Stimulated activated CD8-positive, alpha-beta memory T cell treated with anti-CD3 and anti-CD28 coated beads, Interleukin-15, amount 100 ng/mL, for 24 hours (primary cell): Measurements from ENCODE around the gene ADGRG6.
A peak's percentile ranks its signal among the peaks of the same experiment; 100 is the strongest.
"Not testable (repeated sequence)": the region's sequence is repeated elsewhere in the genome, so short reads cannot be mapped to it uniquely, and the experiment has no call there.

Experiments used
- DNase-seq: peaks from one replicate; pipeline ENCODE4 v3.0.0-alpha.2; 2020; ENCODE audit warnings: low read depth

The ADGRG6 gene

GRCh38 chr6:142301651-142302391 is at the start of gene ADGRG6:
ADGRG6 (plus strand) TSS chr6:142302007; CDS start chr6:142302330, 323 bp downstream.
- peak; percentile 5 for DNase-seq

- DNase-seq = no peak
These were observed 47.3 kb upstream of the ADGRG6 start for GRCh38 chr6:142254513-142254912.

- no peak for DNase-seq
These were observed 46.0 kb upstream of the ADGRG6 start for GRCh38 chr6:142255785-142256184.

GRCh38 chr6:142258305-142258704 is 43.5 kb upstream of the ADGRG6 start:
- no peak for DNase-seq

- DNase-seq = no peak
These were observed 43.0 kb upstream of the ADGRG6 start for GRCh38 chr6:142258757-142259156.

GRCh38 chr6:142260748-142261147 is 41.1 kb upstream of the ADGRG6 start:
- no peak for DNase-seq

- DNase-seq = no peak
These were observed 39.6 kb upstream of the ADGRG6 start for GRCh38 chr6:142262231-142262630.

GRCh38 chr6:142265476-142265875 is 36.3 kb upstream of the ADGRG6 start:
- DNase-seq = no peak

- no peak for DNase-seq
These were observed 35.7 kb upstream of the ADGRG6 start for GRCh38 chr6:142266060-142266459.

GRCh38 chr6:142271476-142271875 is 30.3 kb upstream of the ADGRG6 start:
- no peak for DNase-seq

- no peak for DNase-seq
These were observed 27.2 kb upstream of the ADGRG6 start for GRCh38 chr6:142274656-142275055.

- DNase-seq = no peak
These were observed 26.4 kb upstream of the ADGRG6 start for GRCh38 chr6:142275236-142276006.

GRCh38 chr6:142276256-142276655 is 25.6 kb upstream of the ADGRG6 start:
- no peak for DNase-seq

- DNase-seq = no peak
These were observed 22.2 kb upstream of the ADGRG6 start for GRCh38 chr6:142279350-142280180.

- no peak for DNase-seq
These were observed 21.5 kb upstream of the ADGRG6 start for GRCh38 chr6:142280265-142280664.

- no peak for DNase-seq
These were observed 20.9 kb upstream of the ADGRG6 start for GRCh38 chr6:142280927-142281326.

GRCh38 chr6:142283138-142283537 is 18.7 kb upstream of the ADGRG6 start:
- DNase-seq = not testable (repeated sequence)

- no peak for DNase-seq
These were observed 17.4 kb upstream of the ADGRG6 start for GRCh38 chr6:142284419-142284818.

- no peak for DNase-seq
These were observed 16.3 kb upstream of the ADGRG6 start for GRCh38 chr6:142285235-142286087.

GRCh38 chr6:142286088-142286409 is 15.8 kb upstream of the ADGRG6 start:
- DNase-seq = no peak

- no peak for DNase-seq
These were observed 12.1 kb upstream of the ADGRG6 start for GRCh38 chr6:142289687-142290086.

- DNase-seq = no peak
These were observed 11.0 kb upstream of the ADGRG6 start for GRCh38 chr6:142290851-142291250.
